ENCODE measurements around the gene HS3ST3B1.

The HS3ST3B1 gene

GRCh38 chr17:14354807-14355206 is 53.9 kb downstream of the HS3ST3B1 start:
- DNase-seq (ENCODE audit: low read depth) = no peak

- no peak for DNase-seq (ENCODE audit: low read depth)
Measured at GRCh38 chr17:14355556-14355955, 54.7 kb downstream of the HS3ST3B1 start.

- no peak for DNase-seq (ENCODE audit: low read depth)
Measured at GRCh38 chr17:14359163-14360020, 58.5 kb downstream of the HS3ST3B1 start.

GRCh38 chr17:14360856-14361255 is 60.0 kb downstream of the HS3ST3B1 start:
- DNase-seq (ENCODE audit: low read depth) = no peak

- DNase-seq (ENCODE audit: low read depth) = no peak
Measured at GRCh38 chr17:14361470-14361869, 60.6 kb downstream of the HS3ST3B1 start.

- no peak for DNase-seq (ENCODE audit: low read depth)
Measured at GRCh38 chr17:14361945-14362508, 61.1 kb downstream of the HS3ST3B1 start.

- no peak for DNase-seq (ENCODE audit: low read depth)
Measured at GRCh38 chr17:14366199-14366598, 65.3 kb downstream of the HS3ST3B1 start.

GRCh38 chr17:14372461-14372860 is 71.6 kb downstream of the HS3ST3B1 start:
- DNase-seq (ENCODE audit: low read depth) = no peak

- DNase-seq (ENCODE audit: low read depth) = no peak
Measured at GRCh38 chr17:14372905-14373613, 72.2 kb downstream of the HS3ST3B1 start.

- no peak for DNase-seq (ENCODE audit: low read depth)
Measured at GRCh38 chr17:14373614-14374259, 72.9 kb downstream of the HS3ST3B1 start.

- DNase-seq (ENCODE audit: low read depth) = no peak
Measured at GRCh38 chr17:14374268-14374667, 73.4 kb downstream of the HS3ST3B1 start.

- no peak for DNase-seq (ENCODE audit: low read depth)
Measured at GRCh38 chr17:14376666-14377065, 75.8 kb downstream of the HS3ST3B1 start.

GRCh38 chr17:14381606-14382005 is 80.7 kb downstream of the HS3ST3B1 start:
- DNase-seq (ENCODE audit: low read depth) = no peak

GRCh38 chr17:14387036-14387435 is 86.2 kb downstream of the HS3ST3B1 start:
- no peak for DNase-seq (ENCODE audit: low read depth)

- no peak for DNase-seq (ENCODE audit: low read depth)
Measured at GRCh38 chr17:14389681-14390080, 88.8 kb downstream of the HS3ST3B1 start.

- DNase-seq (ENCODE audit: low read depth) = no peak
Measured at GRCh38 chr17:14393723-14394122, 92.8 kb downstream of the HS3ST3B1 start.

- DNase-seq (ENCODE audit: low read depth) = no peak
Measured at GRCh38 chr17:14395255-14395654, 94.4 kb downstream of the HS3ST3B1 start.

GRCh38 chr17:14396547-14396946 is 95.7 kb downstream of the HS3ST3B1 start:
- no peak for DNase-seq (ENCODE audit: low read depth)

- no peak for DNase-seq (ENCODE audit: low read depth)
Measured at GRCh38 chr17:14398766-14399165, 97.9 kb downstream of the HS3ST3B1 start.
